Measurements from ENCODE around the gene DRAM1. TPM values are rescaled to one million over a fixed set of nuclear protein-coding genes. Genes with fewer than 3 reads are reported as not detected.

The DRAM1 gene
- total and polyA plus RNA-seq, 10 of the 15 experiments (the other 5 are each of a cell fraction or from before 2014, with no cell fraction given), result 22.4 to 91.5 (median 41.4) TPM

- RAD21 ChIA-PET (ENCODE audit: unreplicated experiment), result no interaction called here
- Histone ChIP-seq H3K4me2 (ENCODE audit: control insufficient read depth, insufficient read depth) (no peak overlapping the region), H3K9ac (ENCODE audit: control insufficient read depth, insufficient read depth, low read length) (no peak overlapping the region), H2AFZ (ENCODE audit: control insufficient read depth, low read depth, low read length) (no peak overlapping the region), H4K20me1 (ENCODE audit: control insufficient read depth, insufficient read depth) (no peaks in the 10 kb centered on the region), H3K27me3 (replicated peaks in 1 of 2; ENCODE audit: control insufficient read depth in 2 of 2, insufficient read depth in 2 of 2, low read length in 1 of 2) (no peaks in the 10 kb centered on the region), H3K4me1 (ENCODE audit: control insufficient read depth, insufficient read depth, low read length) (peaks cover 19% of the 10 kb centered on the region), H3K4me3 (no peak overlapping the region), H3K9me3 (replicated peaks; ENCODE audit: control insufficient read depth, insufficient read depth, low read length) (no peaks in the 10 kb centered on the region), H3K36me3 (ENCODE audit: control insufficient read depth in 2 of 2, insufficient read depth in 2 of 2, low read length in 1 of 2) (peaks cover 9 to 22% of the 10 kb centered on the region in 2 experiments), H3K79me2 (ENCODE audit: control insufficient read depth, insufficient read depth, low read length) (peaks cover 27% of the 10 kb centered on the region), H3K27ac (ENCODE audit: control insufficient read depth, insufficient read depth) (no peak overlapping the region)
- no peak for FAIRE-seq
- CTCF ChIA-PET, result interaction anchor here (0.7 to 1.8 kb wide), 4 partner anchors 67 to 794 kb away, joined by 3 to 7 read pairs (median 4); no protein-coding TSS in a partner anchor
- no peak for TF ChIP-seq RBBP5 (conservative IDR thresholded peaks at IDR 0.05)
- TF ChIP-seq ESRRA (IDR thresholded peaks at IDR 0.05; ENCODE audit: low read length), result no peak
- no peak for TF ChIP-seq ZNF24 (IDR thresholded peaks at IDR 0.05)
- no peak for TF ChIP-seq RB1 (IDR thresholded peaks at IDR 0.05; ENCODE audit: borderline replicate concordance)
- no peak for TF ChIP-seq POLR2AphosphoS2 (IDR thresholded peaks at IDR 0.05; ENCODE audit: low read depth, low read length)
- TF ChIP-seq ZNF207 (IDR thresholded peaks at IDR 0.05; ENCODE audit: borderline replicate concordance), result no peak
- TF ChIP-seq BCLAF1 (IDR thresholded peaks at IDR 0.05), result no peak
- no peak for TF ChIP-seq RELA (IDR thresholded peaks at IDR 0.05; ENCODE audit: borderline replicate concordance, partially characterized antibody)
- no peak for TF ChIP-seq CHD4 (IDR thresholded peaks at IDR 0.05)
- no peak for TF ChIP-seq HDAC6 (IDR thresholded peaks at IDR 0.05; ENCODE audit: unreplicated experiment)
- TF ChIP-seq TCF7 (IDR thresholded peaks at IDR 0.05; ENCODE audit: borderline replicate concordance), result no peak
- POLR2A ChIA-PET, result interaction anchor here (1.3 kb wide), 1 partner anchor 21 kb away, joined by 3 read pairs; no protein-coding TSS in a partner anchor
- WGBS (ENCODE audit: insufficient coverage, insufficient replicate concordance, low lambda C conversion rate, missing lambda C conversion rate), result 100% methylated on average over 1 of the region's 1 CpG
- no peak for DNase-seq (ENCODE audit: low read depth, low spot score)
- BruUV-seq (replicated peaks), result no TSS peak
- intact Hi-C loops (cut with micrococcal nuclease; ENCODE audit: unreplicated experiment), result loop anchor here (10.0 kb wide), 1 partner anchor 359 kb away; no protein-coding TSS in a partner anchor
- in situ Hi-C loops (cut with MboI), result loop anchor here (25.0 kb wide), 1 partner anchor 1591 kb away; no protein-coding TSS in a partner anchor
- SMC1A ChIA-PET (ENCODE audit: uncharacterized antibody, unreplicated experiment), result interaction anchor here (0.7 to 1.2 kb wide), 4 partner anchors 9 to 76 kb away, joined by 3 read pairs; no protein-coding TSS in a partner anchor
- no peak for ATAC-seq
These were observed 68.8 kb downstream of the DRAM1 start for GRCh38 chr12:101946233-101946611.
